SK-N-MC (cell line): ENCODE results near the gene MYO5A.
"Not testable (repeated sequence)": the region's sequence is repeated elsewhere in the genome, so short reads cannot be mapped to it uniquely, and the experiment has no call there.

Experiments
- DNase-seq: peaks from one replicate; pipeline ENCODE4 v3.0.0-alpha.2; 2011; ENCODE audit warnings: low read depth, low spot score
- H3K27ac ChIP-seq: fragments of 200-600 bp; sonication (generic); 2 replicates; pipeline ENCODE4 v1.5.1; 2016; ENCODE audit warnings: mixed run types
- H3K36me3 ChIP-seq: fragments of 200-600 bp; sonication (generic); 2 replicates; pipeline ENCODE4 v1.6.1; 2017; ENCODE audit warnings: antibody characterized with exemption, low read length, mixed read lengths; ENCODE audit not compliant: insufficient read depth
- H3K4me3 ChIP-seq: fragments of 200-600 bp; sonication (generic); 2 replicates; pipeline ENCODE4 v1.5.1; 2016
- H3K9ac ChIP-seq: fragments of 200-600 bp; sonication (generic); 2 replicates; pipeline ENCODE4 v1.8.0; 2017; ENCODE audit warnings: mixed run types, mixed read lengths; ENCODE audit not compliant: insufficient read length
- H3K9me3 ChIP-seq: fragments of 200-600 bp; sonication (generic); 2 replicates; pipeline ENCODE4 v1.6.1; 2017; ENCODE audit warnings: low read depth, mild to moderate bottlenecking, antibody characterized with exemption, low read length, moderate library complexity, mixed read lengths
- EZH2 ChIP-seq: fragments of 200-600 bp; sonication (generic); IDR thresholded peaks from one replicate; pipeline ENCODE4 v1.6.1; 2017; ENCODE audit warnings: antibody characterized with exemption
- FOXP2 ChIP-seq: optimal IDR thresholded peaks from 2 replicates; pipeline ENCODE3; 2011; ENCODE audit warnings: mild to moderate bottlenecking, moderate library complexity; ENCODE audit not compliant: insufficient read depth; ENCODE audit errors: extremely low read length, control extremely low read depth
- POLR2AphosphoS5 ChIP-seq: IDR thresholded peaks from 2 replicates; pipeline ENCODE4 v1.6.1; 2012; ENCODE audit warnings: mild to moderate bottlenecking, low read depth, low read length, borderline replicate concordance

MYO5A gene

DNA sequence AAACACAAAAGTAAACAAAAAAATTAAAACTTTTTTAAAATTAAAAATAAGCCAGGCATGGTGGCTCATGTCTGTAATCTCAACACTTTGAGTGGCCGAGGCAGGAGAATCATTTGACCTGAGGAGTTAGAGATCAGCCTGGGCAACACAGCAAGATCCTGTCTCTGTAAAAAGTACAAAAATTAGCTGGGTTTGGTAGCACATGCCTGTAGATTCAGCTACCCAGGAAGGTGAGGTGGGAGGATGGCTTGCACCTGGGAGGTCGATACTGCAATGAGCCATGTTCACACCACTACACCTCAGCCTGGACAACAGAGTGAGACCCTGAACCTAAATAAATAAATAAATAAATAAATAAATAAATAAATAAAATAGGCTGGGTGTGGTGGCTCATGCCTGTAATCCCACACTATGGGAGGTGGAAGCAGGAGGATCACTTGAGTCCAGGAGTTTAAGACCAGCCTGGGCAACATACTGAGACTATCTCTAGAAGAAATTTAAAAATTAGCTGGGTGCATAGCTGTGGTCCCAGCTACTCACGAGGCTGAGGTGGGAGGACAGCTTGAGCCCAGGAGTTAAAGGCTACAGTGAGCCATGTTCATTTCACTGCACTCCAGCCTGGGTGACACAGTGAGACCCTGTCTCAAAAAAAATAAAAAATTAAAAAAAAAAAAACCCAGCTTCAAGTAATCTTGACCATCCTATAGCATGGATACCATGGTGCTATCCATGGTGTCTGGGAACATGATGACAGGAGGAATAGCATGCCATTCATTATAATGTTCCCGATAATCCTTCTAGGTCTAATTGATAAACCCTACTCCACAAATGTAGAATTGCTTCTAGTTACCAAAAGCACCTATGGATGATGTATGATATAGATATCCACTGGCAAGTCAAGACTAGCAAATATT, 4.2 kb downstream of the MYO5A start:
- Histone ChIP-seq H3K27ac (no peak overlapping the region), H3K36me3 (no peaks in the 10 kb centered on the region), H3K4me3 (no peak overlapping the region), H3K9ac (no peak overlapping the region), H3K9me3 (no peaks in the 10 kb centered on the region)
- DNase-seq: no peak
- TF ChIP-seq POLR2AphosphoS5 (no peak), EZH2 (no peak)

DNA sequence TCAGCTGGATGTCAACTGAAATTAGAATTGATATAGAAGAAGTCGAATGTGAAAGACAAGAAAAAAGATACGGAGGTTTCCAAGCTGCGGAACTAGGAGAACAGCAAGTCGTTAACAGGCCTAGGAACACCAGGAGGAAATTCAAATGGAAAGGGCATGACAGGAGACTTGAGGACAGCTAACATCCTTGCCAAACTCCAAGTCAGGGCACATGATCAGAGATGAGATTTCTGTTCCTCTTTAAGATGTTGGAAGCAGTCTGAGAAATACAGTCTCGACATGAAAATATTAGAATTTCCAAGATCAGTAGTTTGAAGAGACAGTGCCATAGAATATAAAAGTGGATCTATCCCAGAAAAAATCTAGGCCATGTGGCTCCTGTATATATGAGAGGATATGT, 5.0 kb downstream of the MYO5A start:
- H3K27ac ChIP-seq: no peak overlapping the region
- no peaks in the 10 kb centered on the region for H3K9me3 ChIP-seq
- H3K36me3 ChIP-seq: no peaks in the 10 kb centered on the region
- no peak overlapping the region for H3K9ac ChIP-seq
- no peak overlapping the region for H3K4me3 ChIP-seq
- DNase-seq: no peak
- TF ChIP-seq POLR2AphosphoS5 (no peak), EZH2 (no peak), FOXP2 (no peak)

DNA sequence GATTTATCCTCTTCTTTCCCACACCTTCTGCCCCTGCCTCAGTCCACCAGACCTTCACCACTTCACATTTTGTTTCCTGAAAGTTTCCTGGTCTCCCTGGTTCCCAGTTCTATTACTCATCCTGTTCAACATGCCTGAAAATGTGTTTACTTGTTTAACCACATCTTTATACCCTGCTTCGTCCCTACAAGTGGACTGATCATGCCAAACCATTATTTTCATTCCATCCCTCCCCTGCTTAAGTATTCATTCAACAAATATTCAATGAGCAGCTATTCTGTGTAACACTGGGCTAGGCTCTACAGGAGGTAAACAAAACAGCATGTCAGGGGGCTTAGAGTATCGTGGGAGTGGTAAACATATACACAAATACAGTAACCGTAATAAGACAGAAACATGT, 5.5 kb downstream of the MYO5A start:
- no peaks in the 10 kb centered on the region for H3K9me3 ChIP-seq
- no peaks in the 10 kb centered on the region for H3K36me3 ChIP-seq
- no peak overlapping the region for H3K9ac ChIP-seq
- no peak for DNase-seq
- no peak overlapping the region for H3K27ac ChIP-seq
- TF ChIP-seq FOXP2 (no peak), POLR2AphosphoS5 (no peak), EZH2 (no peak)
- no peak overlapping the region for H3K4me3 ChIP-seq

DNA sequence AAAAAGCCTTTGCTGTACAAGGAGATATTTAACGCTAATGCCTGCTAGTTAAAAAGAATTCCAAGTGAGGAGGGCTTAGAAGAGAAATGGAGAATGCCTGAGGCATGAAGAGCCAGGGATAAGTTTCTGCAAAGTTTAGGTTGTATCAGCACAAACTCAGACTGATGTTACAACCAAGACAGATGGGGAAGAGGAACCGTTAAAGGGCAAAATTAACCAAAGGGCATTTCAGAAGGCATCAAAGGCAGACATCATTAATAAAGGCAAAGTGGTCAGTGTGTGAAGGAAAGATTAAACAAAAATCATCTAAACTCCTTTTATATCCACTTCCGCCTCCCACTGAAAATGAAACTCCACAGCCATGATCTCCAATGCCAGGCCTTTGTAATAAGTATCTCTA, 7.0 kb downstream of the MYO5A start:
- DNase-seq: no peak
- Histone ChIP-seq H3K36me3 (no peaks in the 10 kb centered on the region), H3K4me3 (no peak overlapping the region), H3K27ac (no peak overlapping the region), H3K9me3 (no peaks in the 10 kb centered on the region), H3K9ac (no peak overlapping the region)
- TF ChIP-seq POLR2AphosphoS5 (no peak), EZH2 (no peak), FOXP2 (no peak)

DNA sequence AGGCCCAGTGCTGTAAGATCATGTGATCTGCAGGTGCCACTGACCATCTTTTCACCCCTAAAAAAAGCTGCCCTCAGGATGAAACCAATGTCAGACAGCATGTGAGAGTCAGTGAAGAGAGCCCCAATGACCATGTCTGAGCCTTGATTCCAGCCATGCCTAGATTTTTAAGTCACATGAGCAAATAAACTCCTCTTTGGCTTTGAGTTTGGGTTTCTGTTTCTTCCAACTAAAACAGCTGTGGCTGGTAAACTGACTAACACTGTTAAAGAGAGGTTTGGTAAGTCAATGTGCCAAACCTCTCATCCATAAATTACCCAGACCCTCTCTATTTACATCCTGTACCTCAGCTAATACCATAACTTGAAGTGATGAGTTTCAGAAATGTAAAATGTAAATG, 8.3 kb downstream of the MYO5A start:
- Histone ChIP-seq H3K9ac (no peak overlapping the region), H3K4me3 (no peak overlapping the region), H3K27ac (no peak overlapping the region), H3K36me3 (no peaks in the 10 kb centered on the region), H3K9me3 (no peaks in the 10 kb centered on the region)
- no peak for DNase-seq
- TF ChIP-seq FOXP2: no peak
- TF ChIP-seq EZH2: no peak
- TF ChIP-seq POLR2AphosphoS5: no peak

DNA sequence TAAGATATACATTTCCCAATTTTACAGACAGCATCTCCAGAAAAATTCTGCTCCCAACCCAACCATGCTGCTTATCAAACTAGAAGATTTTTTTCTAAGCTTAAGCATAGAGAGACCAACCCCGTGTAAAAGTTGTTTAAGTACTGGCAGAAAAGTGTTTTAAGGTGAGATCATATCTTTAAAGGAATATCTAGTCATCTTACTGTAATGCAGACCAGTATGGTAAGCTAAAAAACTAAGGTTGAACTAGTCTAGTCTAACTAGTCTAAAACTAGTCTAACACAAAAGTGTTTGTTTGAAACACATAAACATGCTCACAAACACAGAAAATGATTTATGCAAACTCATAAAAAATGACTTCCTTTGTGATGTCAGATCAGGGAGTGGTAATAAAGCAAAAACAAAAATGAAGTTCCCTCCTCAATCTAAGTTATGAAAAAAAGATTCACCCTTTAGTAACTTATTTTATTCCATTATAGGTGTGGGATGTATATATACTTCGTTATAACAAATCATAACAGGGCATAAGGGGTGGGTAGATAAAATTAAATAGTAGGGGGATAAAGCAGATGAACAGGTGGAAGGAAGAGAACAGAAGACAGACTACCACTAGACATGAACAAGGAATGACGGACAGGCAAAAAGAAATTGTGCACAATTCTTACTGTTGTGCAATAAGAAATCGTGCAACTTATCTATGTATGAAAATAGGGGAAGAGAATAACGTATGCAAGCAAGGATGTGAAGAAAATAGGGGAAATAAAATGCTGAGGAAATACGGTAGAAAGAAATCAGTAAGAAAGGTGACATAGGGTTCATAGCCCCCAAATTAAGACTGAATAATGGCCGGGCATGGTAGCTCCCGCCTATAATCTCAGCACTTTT, 10.0 kb downstream of the MYO5A start:
- Histone ChIP-seq H3K9me3 (no peaks in the 10 kb centered on the region), H3K36me3 (no peaks in the 10 kb centered on the region), H3K27ac (no peak overlapping the region), H3K9ac (no peak overlapping the region), H3K4me3 (no peak overlapping the region)
- no peak for DNase-seq
- TF ChIP-seq FOXP2 (no peak), EZH2 (no peak), POLR2AphosphoS5 (no peak)

DNA sequence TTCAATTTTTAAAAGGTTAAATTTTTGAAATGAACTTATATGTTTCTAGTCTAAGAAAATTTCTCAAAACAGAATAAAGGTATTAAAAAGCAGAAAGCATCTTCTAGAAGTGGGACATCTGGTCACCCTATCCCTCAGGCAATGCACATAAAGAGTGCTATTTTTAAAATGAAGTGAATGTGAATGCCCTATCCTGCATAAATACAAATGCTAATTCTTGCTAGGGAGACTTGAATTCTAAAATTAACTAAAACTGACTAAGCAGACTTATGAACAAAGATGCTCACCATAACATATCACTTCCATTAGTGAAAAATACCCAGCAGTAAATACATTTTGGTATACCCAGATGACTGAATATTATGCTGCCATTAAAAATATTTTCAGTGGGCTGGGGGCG, 11.7 kb downstream of the MYO5A start:
- H3K9me3 ChIP-seq: no peaks in the 10 kb centered on the region
- H3K36me3 ChIP-seq: no peaks in the 10 kb centered on the region
- H3K9ac ChIP-seq: no peak overlapping the region
- H3K4me3 ChIP-seq: no peak overlapping the region
- no peak for DNase-seq
- H3K27ac ChIP-seq: no peak overlapping the region
- TF ChIP-seq FOXP2 (no peak), POLR2AphosphoS5 (no peak), EZH2 (no peak)

DNA sequence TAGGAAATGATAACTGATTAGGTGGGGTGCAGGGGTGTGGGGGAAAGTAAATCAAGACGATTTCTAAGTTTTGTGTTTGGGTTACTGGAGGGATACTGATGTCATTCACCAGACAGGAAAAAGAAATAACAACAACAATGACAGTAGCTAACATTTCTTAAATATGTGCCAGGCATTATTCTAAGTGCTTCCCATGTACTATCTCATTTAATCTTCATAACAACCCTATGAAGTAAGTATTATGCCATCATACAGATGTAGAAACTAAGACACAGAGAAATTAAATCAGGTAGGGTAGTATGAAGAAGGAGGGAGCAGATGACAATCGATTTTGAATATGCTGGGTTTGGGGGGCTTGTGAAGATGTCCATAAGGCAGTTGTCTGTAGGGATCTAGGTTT, 13.3 kb downstream of the MYO5A start:
- Histone ChIP-seq H3K9me3 (no peaks in the 10 kb centered on the region), H3K9ac (no peak overlapping the region), H3K27ac (no peak overlapping the region), H3K4me3 (no peak overlapping the region), H3K36me3 (no peaks in the 10 kb centered on the region)
- DNase-seq: no peak
- TF ChIP-seq EZH2: no peak
- TF ChIP-seq FOXP2: no peak
- TF ChIP-seq POLR2AphosphoS5: no peak

DNA sequence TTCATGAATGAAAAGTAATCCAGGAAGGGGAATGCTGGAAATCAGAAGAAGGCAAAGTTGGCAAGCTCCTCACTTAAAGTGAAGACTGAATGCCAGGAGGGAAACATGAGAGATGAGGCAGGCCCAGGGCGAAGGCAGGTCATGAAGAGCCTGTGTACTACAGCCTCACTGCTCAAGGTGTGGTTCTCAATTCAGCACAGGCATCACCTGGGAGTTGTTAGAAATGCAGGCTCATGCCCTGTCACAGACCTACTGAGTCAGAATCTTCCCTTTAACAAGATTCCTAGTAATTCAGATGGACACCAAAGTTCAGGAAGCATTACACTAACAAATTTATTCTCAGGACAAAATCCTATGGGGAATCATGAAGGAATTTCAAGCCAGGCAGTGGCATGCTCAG, 14.2 kb downstream of the MYO5A start:
- no peak overlapping the region for H3K27ac ChIP-seq
- no peak overlapping the region for H3K9ac ChIP-seq
- TF ChIP-seq POLR2AphosphoS5: no peak
- TF ChIP-seq FOXP2: no peak
- TF ChIP-seq EZH2: no peak
- no peaks in the 10 kb centered on the region for H3K9me3 ChIP-seq
- H3K36me3 ChIP-seq: no peaks in the 10 kb centered on the region
- DNase-seq: no peak
- no peak overlapping the region for H3K4me3 ChIP-seq

DNA sequence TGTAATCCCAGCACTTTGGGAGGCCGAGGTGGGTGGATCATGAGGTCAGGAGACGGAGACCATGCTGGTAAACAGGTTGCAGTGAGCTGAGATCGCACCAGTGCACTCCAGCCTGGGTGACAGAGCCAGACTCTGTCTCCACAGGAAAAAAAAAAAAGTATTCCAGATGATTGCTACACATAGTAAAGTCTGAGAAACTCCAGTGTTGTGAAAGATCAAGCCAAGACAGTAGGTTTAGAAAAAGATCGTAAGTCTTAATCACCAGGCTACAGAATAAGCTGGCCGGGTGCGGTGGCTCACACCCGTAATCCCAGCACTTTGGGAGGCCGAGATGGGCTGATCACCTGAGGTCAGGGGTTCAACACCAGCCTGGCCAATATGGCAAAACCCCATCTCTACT, 15.8 kb downstream of the MYO5A start:
- not testable (repeated sequence) for H3K27ac ChIP-seq, DNase-seq, H3K9ac ChIP-seq, H3K4me3 ChIP-seq, H3K9me3 ChIP-seq, H3K36me3 ChIP-seq
